ENCODE measurements around the gene RGPD3.
"Not testable (repeated sequence)": the region's sequence is repeated elsewhere in the genome, so short reads cannot be mapped to it uniquely, and the experiment has no call there.

Gene RGPD3

DNA sequence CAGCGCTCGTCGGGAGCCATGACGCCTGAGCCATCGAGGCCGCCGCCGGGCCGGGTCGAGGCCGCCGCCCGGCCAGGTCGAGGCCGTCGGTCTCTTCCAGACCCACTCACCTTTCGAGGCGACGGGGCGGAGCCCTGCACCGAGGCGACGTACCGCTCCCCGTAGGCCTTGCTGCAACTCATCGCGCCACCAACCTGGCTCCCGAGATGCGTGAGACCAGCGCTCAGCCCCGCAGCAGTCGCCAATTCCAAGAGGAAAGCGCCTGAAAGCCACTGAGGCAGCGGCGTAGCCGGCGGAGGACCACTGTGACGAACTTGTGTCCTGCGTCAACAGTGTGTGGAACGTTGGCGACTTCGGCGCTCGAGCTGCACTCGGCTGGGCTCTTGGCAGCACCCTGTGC is at the start of gene RGPD3:
TSS of gene RGPD3 (minus strand) at position 307 of the 400 bp plus-strand sequence. CDS start at position 182, 125 bp downstream.
- DNase-seq (ENCODE audit: low spot score): not testable (repeated sequence)

DNA sequence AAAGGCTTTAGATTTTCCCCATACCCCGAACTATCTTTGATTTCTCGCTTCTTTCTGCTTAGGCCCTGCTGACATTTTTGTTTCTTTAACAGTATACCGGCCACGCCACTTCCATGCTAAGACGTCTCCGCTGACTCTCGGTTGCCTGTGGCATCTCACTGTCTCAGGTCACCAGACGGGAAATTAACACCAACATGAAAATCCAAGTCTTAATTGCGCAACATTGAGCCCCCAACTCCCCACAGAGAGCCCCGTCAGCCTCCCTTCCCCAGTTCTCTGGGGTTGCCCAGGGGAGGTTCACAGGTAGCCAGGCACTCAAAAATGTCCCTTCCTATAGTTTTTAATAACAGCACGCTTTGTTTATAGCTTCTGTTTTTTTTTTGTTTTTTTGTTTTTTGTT is 49.1 kb upstream of the RGPD3 start:
- DNase-seq (ENCODE audit: low spot score) (no peak), FAIRE-seq (no peak)

More for the DNA sequence above, at the start of gene RGPD3:
- not testable (repeated sequence) for FAIRE-seq

DNA sequence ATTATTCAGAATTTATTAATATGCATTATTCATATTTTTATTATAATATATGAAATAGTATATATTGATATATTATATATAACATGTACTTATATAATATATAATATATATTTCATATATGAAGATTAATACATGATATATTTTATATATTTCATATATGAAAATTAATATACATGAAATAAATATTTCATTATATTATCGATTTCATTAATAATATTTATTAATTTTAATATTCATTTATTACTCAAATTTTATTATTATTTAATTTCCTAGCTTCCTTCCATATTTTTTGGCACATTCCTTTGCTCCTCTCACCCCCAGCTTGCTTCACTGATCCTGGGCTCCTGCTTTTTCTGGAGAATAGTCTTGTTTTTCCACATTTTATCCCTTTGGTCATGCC is 48.7 kb upstream of the RGPD3 start:
- no peak for FAIRE-seq
- DNase-seq (ENCODE audit: low spot score): no peak

DNA sequence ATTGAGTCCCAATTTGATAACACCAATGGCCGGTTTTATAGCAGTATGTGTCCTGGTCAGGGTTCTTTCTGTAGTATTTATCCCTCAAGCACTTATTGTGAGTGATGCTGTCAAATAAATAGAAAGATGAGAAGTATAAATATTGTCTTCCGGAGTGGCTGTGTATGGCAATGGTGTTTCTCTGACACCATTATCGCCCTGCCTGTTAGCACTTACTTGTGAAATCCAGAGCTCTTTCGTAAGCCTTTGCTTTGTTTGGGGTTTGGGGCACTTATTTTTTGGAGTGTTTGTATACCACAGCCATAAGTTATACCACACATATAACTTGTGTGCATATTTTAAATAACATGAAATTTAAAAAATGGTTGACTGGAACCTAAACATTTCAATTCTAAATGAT is 48.2 kb upstream of the RGPD3 start:
- DNase-seq (ENCODE audit: low spot score): no peak
- FAIRE-seq: no peak

DNA sequence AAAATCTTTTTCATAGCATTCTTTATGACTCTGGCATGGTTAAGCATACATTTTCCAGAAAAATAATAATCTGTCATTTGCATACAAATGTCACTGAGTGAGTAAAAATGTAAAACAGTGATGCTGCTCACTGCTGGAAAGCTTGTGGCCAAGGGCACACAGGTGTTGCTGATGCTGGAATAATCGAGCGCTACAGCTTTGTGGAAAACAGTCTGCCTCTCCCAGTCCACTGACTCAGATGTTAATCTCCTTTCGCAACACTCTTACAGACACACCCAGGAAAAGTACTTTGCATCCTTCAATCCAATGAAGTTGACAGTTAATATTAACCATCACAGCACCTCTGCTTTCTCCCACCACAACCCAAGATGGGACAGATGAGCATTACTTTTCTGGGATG is 46.6 kb upstream of the RGPD3 start:
- DNase-seq (ENCODE audit: low spot score): not testable (repeated sequence)
- FAIRE-seq: peak; percentile 42

DNA sequence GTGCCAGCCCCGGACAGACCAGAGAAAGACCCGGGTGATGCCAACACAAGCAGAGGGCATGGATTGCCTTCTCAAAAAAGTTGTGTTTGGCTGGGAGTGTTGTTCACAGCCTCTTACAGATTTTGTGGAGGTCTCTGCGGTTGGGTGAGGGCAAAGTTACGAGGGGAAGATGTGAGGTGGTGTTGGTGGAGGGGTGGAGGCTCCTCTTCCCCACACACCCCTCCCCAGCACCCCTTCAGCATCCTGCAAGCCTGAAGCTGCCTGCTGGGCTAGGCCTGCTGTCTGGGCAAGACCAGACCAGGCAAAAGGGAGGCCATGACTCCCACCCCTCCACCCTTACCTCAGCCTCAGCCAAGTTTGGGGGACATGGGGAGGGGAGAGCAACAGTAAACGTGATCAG is 45.2 kb upstream of the RGPD3 start:
- FAIRE-seq: peak; percentile 91
- not testable (repeated sequence) for DNase-seq (ENCODE audit: low spot score)

DNA sequence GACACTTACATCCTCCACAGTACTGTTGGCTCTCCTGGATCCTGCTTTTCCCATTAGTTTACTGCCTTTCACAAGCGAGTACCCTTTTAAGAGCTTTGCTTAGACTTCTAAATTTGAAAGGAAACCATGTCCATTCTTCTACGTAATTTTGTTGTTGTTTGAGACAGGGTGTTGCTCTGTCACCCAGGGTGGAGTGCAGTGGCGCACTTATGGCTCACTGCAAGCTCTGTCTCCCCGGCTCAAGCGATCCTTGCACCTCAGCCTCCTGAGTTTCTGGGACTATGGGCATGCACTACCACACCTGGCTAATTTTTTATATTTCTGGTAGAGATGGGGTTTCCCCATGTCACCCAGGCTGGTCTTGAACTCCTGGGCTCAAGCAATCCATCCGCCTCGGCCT is 43.7 kb upstream of the RGPD3 start:
- DNase-seq (ENCODE audit: low spot score); FAIRE-seq: not testable (repeated sequence)

- DNase-seq (ENCODE audit: low spot score): not testable (repeated sequence)
- FAIRE-seq: peak; percentile 94
Observed at GRCh38 chr2:106511476-106511901, 43.3 kb upstream of the RGPD3 start.

- not testable (repeated sequence) for FAIRE-seq; DNase-seq (ENCODE audit: low spot score)
Observed at GRCh38 chr2:106510791-106511190, 42.6 kb upstream of the RGPD3 start.

GRCh38 chr2:106509374-106509770 is 41.2 kb upstream of the RGPD3 start:
- not testable (repeated sequence) for FAIRE-seq; DNase-seq (ENCODE audit: low spot score)

DNA sequence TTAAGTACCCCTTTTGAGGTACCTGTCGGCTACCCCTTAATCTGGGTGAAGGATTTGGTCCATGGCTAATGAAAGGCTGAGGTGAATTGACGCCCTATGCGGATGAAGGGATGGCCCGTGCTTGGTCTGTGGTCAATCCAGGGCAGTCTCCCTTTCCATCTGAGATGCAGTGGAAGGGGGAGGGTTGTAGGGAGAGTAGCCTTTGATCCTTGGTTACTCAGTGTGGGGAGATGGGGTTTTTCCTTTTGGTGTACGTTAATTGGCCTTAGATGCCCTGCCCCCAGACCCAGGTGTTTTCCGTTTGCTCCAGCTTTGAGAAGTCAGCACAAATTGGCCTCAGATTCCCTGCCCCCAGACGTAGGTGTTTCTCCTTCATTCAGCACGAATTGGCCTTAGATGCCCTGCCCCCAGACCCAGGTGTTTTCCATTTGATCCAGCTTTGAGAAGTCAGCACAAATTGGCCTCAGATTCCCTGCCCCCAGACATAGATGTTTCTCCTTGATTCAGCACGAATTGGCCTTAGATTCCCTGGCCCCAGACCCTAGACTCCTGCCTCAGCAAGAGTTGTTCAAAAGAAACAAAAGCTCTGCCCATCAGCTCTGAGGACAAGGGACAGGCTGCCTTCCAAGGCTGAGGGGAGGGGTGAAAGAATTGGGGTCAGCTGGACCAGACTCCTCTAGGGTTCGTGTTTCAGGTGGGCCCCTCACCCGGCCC is 40.6 kb upstream of the RGPD3 start:
- FAIRE-seq; DNase-seq (ENCODE audit: low spot score): not testable (repeated sequence)

- FAIRE-seq; DNase-seq (ENCODE audit: low spot score): not testable (repeated sequence)
Observed at GRCh38 chr2:106506002-106506687, 37.9 kb upstream of the RGPD3 start.

- FAIRE-seq: not testable (repeated sequence)
Observed at GRCh38 chr2:106504787-106505186, 36.6 kb upstream of the RGPD3 start.

DNA sequence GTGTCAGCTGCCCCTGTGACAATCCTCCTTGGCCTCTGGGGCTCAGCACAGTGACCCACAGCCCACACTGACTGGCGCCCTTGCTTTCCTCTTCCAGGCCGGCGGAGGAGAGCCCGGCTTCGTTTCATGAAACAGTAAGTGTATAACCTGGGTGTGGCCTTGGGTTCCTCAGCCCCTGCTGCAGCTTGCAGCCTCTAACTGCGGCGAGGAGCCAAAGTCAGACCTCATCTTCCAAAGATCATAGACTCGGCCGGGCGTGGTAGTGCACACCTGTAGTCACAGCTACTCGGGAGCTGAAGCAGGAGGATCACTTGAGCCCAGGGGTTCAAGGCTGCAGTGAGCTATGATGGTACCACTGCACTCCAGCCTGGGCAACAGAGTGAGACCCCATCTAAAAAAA is 36.0 kb upstream of the RGPD3 start:
- FAIRE-seq; DNase-seq (ENCODE audit: low spot score): not testable (repeated sequence)

More at GRCh38 chr2:106504787-106505186, 36.6 kb upstream of the RGPD3 start:
- DNase-seq (ENCODE audit: low spot score): not testable (repeated sequence)

GRCh38 chr2:106502351-106502750 is 34.1 kb upstream of the RGPD3 start:
- not testable (repeated sequence) for DNase-seq (ENCODE audit: low spot score); FAIRE-seq

GRCh38 chr2:106500350-106500749 is 32.1 kb upstream of the RGPD3 start:
- not testable (repeated sequence) for FAIRE-seq; DNase-seq (ENCODE audit: low spot score)

DNA sequence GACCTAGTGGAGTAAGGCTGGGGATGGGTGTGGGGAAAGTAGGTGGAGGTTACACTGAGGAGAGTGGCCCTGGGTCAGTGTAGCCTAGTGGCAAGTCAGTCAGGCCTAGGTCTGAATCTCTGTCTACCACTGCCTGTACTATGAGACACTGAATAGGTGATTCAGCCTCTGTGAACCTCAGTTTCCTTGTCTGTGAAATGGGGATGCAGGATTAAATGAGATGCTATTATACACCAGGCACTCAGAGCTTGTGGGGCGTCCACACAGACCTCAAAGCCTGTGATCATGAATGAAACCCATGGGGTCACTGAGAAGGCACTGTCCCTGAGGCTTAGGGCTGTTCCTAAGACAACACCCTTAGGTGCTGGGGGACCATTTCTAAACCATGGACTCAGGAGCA is 30.3 kb upstream of the RGPD3 start:
- not testable (repeated sequence) for DNase-seq (ENCODE audit: low spot score); FAIRE-seq

DNA sequence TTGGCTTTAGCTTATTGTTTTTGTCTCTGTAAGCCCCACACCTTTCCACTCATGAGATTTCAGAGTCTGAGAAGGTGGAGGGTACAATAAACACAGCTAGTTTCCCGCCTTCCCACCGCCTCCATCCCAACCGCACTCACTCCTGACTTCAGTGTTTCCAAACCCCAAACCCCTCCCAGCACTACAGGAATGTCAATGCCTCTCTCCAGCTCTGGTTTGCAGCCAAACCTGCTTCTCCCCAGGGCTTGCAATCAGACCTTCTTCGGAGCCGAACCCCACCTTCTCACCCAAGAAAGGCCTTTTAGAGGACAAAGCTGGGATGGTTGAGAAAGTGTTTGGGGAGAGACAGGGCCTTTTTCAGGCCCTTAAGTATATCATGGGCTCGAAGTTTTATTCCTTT is 24.7 kb upstream of the RGPD3 start:
- FAIRE-seq: not testable (repeated sequence)
- peak; percentile 10 for DNase-seq (ENCODE audit: low spot score)

DNA sequence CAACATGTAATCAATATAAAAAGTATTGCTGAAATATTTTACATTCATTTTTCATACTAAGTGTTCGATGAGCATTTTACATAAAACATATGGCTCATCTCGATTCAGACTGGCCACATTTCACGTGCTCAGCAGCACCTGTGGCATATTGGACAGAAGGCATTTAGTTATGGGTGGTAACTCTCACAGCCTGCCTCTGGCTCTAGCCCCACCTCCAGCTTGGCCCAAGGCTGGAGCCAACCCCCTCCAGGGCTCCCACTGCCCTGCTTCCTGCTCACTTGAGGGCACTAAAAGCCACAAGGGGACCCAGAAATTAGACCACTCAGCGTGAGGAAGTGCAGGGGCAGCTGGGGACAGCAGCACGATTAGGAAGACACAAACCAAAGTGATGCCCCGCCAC is 24.2 kb upstream of the RGPD3 start:
- FAIRE-seq: peak; percentile 79
- DNase-seq (ENCODE audit: low spot score): not testable (repeated sequence)

- not testable (repeated sequence) for FAIRE-seq; DNase-seq (ENCODE audit: low spot score)
Observed at GRCh38 chr2:106489701-106490100, 21.5 kb upstream of the RGPD3 start.

- DNase-seq (ENCODE audit: low spot score); FAIRE-seq: not testable (repeated sequence)
Observed at GRCh38 chr2:106487386-106488191, 19.4 kb upstream of the RGPD3 start.

Data from urothelium cell line (cell line).